Keratinocyte (primary cell): ENCODE measurements around the gene ALG2.

Experiments used
- EZH2 ChIP-seq: IDR thresholded peaks from one replicate; pipeline ENCODE4 v1.6.1; 2012; ENCODE audit warnings: inconsistent platforms, mild to moderate bottlenecking, low read length, moderate library complexity
- TF ChIP-seq, protein P1 (sequence below), 3 experiments: IDR thresholded peaks in 1 of 3; conservative IDR thresholded peaks in 1 of 3; optimal IDR thresholded peaks in 1 of 3; 2 replicates in 2 of 3; 3 replicates in 1 of 3; pipeline versions ENCODE3 to v1.5.1; 2011; ENCODE audit warnings: low read length in 3 of 3, mild to moderate bottlenecking in 3 of 3, moderate library complexity in 2 of 3, control low read depth in 1 of 3, inconsistent platforms in 1 of 3; ENCODE audit not compliant: insufficient read depth in 2 of 3; ENCODE audit errors: extremely low read depth in 1 of 3

GRCh38 chr9:99184110-99184474, 37.6 kb downstream of the ALG2 start:
- TF ChIP-seq, protein P1, sequence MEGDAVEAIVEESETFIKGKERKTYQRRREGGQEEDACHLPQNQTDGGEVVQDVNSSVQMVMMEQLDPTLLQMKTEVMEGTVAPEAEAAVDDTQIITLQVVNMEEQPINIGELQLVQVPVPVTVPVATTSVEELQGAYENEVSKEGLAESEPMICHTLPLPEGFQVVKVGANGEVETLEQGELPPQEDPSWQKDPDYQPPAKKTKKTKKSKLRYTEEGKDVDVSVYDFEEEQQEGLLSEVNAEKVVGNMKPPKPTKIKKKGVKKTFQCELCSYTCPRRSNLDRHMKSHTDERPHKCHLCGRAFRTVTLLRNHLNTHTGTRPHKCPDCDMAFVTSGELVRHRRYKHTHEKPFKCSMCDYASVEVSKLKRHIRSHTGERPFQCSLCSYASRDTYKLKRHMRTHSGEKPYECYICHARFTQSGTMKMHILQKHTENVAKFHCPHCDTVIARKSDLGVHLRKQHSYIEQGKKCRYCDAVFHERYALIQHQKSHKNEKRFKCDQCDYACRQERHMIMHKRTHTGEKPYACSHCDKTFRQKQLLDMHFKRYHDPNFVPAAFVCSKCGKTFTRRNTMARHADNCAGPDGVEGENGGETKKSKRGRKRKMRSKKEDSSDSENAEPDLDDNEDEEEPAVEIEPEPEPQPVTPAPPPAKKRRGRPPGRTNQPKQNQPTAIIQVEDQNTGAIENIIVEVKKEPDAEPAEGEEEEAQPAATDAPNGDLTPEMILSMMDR (optimal IDR thresholded peaks at IDR 0.05 in 1 of 3, IDR thresholded peaks at IDR 0.05 in 1 of 3, conservative IDR thresholded peaks at IDR 0.05 in 1 of 3; ENCODE audit: extremely low read depth in 1 of 3, insufficient read depth in 2 of 3, low read length in 3 of 3) = no peak
- no peak for TF ChIP-seq EZH2
